Activated naive CD4-positive, alpha-beta T cell (primary cell): ENCODE results near the gene CYSTM1.

Experiments
- DNase-seq, 4 experiments: peaks; one replicate each; lab custom pipeline; 2025; lab: John Stamatoyannopoulos, UW

CYSTM1 gene

GRCh38 chr5:140236891-140237598 lies 62.1 kb downstream of the CYSTM1 start:
- DNase-seq, result no peak

GRCh38 chr5:140238756-140239155 lies 63.8 kb downstream of the CYSTM1 start:
- no peak for DNase-seq

GRCh38 chr5:140239461-140239860 lies 64.5 kb downstream of the CYSTM1 start:
- DNase-seq, result no peak

- peak; percentile 3 to 34 (median 23) for DNase-seq
Measured at GRCh38 chr5:140239939-140240700, 65.1 kb downstream of the CYSTM1 start.

GRCh38 chr5:140240987-140241706 lies 66.2 kb downstream of the CYSTM1 start:
- DNase-seq, result no peak

- DNase-seq, result no peak
Measured at GRCh38 chr5:140242099-140242498, 67.1 kb downstream of the CYSTM1 start.

- DNase-seq, result no peak
Measured at GRCh38 chr5:140242890-140243585, 68.0 kb downstream of the CYSTM1 start.

- DNase-seq, result no peak
Measured at GRCh38 chr5:140243706-140244250, 68.8 kb downstream of the CYSTM1 start.

GRCh38 chr5:140244525-140245025 lies 69.6 kb downstream of the CYSTM1 start:
- peak; percentile 41 to 70 (median 54) for DNase-seq

GRCh38 chr5:140245341-140245740 lies 70.4 kb downstream of the CYSTM1 start:
- no peak for DNase-seq

- no peak for DNase-seq
Measured at GRCh38 chr5:140245926-140246325, 70.9 kb downstream of the CYSTM1 start.

GRCh38 chr5:140246378-140247122 lies 71.6 kb downstream of the CYSTM1 start:
- no peak for DNase-seq

- no peak for DNase-seq
Measured at GRCh38 chr5:140248414-140248813, 73.4 kb downstream of the CYSTM1 start.

GRCh38 chr5:140249536-140249935 lies 74.5 kb downstream of the CYSTM1 start:
- DNase-seq, result no peak

GRCh38 chr5:140250386-140250785 lies 75.4 kb downstream of the CYSTM1 start:
- no peak for DNase-seq

- peak in 1 of 4 experiments; percentile 6 for DNase-seq
Measured at GRCh38 chr5:140251527-140251973, 76.6 kb downstream of the CYSTM1 start.

- no peak for DNase-seq
Measured at GRCh38 chr5:140252470-140253126, 77.6 kb downstream of the CYSTM1 start.

- no peak for DNase-seq
Measured at GRCh38 chr5:140253985-140254384, 79.0 kb downstream of the CYSTM1 start.

- DNase-seq, result no peak
Measured at GRCh38 chr5:140255460-140256157, 80.6 kb downstream of the CYSTM1 start.

- no peak for DNase-seq
Measured at GRCh38 chr5:140256726-140257125, 81.7 kb downstream of the CYSTM1 start.
